Activated CD4-positive, alpha-beta T cell treated with anti-CD3 and anti-CD28 coated beads, Interleukin-2, amount 50 U/mL, for 48 hours (primary cell): ENCODE data around the gene ASIC5.
"Not testable (repeated sequence)": the region's sequence is repeated elsewhere in the genome, so short reads cannot be mapped to it uniquely, and the experiment has no call there.

Source experiments
- DNase-seq, 2 experiments: peaks; one replicate each; pipeline ENCODE4 v3.0.0-alpha.2; 2020

Gene ASIC5

DNA sequence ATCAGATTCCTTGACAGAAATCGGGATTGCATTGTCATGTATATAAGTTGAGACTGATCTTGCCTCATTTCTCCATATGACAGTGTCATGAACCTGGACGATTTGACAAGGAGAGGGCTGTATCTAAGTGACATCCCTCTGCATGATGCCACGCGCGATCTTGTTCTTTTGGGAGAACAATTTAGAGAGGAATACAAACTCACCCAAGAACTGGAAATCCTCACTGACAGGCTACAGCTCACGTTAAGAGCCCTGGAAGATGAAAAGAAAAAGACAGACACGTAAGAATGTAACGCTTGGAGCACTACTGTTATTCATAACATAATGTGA, 66.3 kb downstream of the ASIC5 start:
- no peak for DNase-seq

- no peak for DNase-seq
Measured at GRCh38 chr4:155799116-155799793, 66.8 kb downstream of the ASIC5 start.

DNA sequence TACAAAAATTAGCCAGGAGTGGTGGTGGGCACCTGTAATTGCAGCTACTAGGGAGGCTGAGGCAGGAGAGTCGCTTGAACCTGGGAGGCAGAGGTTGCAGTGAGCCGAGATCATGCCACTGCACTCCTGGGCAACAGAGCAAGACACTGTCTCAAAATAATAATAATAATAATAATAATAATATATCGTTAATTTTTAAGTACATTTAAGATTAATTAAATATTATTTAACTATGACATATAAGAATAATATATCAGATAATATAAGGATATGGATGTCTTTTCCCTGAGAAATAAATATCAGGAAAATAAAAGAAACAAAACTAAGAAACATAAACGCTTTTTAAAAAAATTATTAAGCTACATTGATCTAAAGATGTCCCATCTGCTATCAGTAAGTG, 68.5 kb downstream of the ASIC5 start:
- DNase-seq = not testable (repeated sequence)

GRCh38 chr4:155795991-155796390, 70.1 kb downstream of the ASIC5 start:
- no peak for DNase-seq

DNA sequence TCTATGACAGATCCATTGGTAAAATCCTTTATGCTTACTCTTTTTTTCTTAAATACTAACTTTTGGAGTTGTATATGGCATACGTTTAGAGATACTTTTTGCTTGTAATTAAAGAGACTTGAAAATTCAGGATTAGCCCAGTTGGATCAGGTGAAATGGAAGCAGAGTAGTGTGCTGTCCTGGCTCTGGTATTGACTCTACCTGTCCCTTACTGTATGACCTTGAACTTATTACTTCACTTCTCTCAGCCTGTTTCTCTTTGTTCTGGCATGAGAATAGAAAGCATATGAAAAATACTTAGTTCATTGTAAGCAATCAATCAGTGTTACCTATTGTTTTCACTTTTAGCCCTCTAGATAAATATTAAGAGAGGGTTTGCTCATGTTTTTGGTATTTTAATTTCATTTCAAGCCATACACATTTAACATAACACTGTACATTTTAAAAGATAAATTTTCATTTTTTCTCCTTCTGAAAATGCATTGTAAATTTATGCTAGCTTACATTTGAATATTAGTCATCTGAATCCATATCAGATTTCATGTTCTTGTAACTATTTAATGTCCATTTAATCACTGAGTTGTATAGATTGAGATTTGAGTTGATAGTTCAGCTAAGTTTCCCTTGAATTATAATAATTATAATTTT, 71.4 kb downstream of the ASIC5 start:
- no peak for DNase-seq

DNA sequence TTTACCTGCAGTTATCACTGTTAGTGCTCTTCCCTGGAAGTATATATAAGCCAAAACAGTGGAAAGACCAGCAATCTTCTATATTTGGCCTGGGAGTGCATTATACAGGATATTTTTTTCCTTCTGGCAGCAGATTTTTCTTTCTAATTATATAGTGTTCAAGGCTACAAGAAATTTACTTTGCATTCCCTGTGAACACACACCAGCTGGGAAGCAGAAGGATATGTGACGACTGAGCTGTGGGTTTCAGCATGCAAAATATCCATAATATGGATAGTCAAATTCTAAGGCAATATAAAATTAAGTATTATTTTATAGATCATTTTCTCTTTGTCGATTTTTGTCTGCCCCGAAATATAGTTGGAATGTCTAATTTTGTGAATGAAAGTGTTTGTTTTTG, 76.1 kb downstream of the ASIC5 start:
- DNase-seq = no peak

GRCh38 chr4:155789391-155789790, 76.7 kb downstream of the ASIC5 start:
- DNase-seq = no peak

DNA sequence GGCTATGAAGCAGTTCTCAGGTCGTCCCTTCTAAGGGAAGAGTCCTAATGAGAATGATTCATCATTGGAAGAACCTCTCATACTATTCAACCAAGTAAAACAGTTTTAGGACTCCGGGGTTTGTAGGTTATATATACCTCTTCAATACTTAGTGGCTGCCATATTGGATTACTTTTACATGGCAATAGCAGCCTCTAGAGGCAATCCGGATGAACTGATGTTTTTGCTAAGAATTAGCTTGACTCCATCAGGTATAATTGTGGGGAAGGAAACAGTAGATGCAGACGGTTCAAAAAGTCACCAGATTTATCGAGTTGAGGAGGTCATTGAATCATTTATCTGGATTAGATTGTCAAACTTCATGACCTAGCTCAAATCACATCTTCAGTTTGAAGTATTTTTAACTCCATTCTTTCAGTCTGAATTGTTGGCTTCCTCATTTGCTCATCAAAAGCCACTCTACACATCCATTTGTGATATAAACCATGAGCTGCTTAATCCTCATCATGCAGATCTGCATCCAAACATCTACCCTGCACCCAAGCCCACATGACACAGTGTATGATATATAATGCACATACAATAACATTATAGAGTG, 78.9 kb downstream of the ASIC5 start:
- no peak for DNase-seq

GRCh38 chr4:155785828-155786227, 80.2 kb downstream of the ASIC5 start:
- DNase-seq = no peak

GRCh38 chr4:155784637-155785036, 81.4 kb downstream of the ASIC5 start:
- DNase-seq = no peak

GRCh38 chr4:155781249-155781831, 84.7 kb downstream of the ASIC5 start:
- DNase-seq = no peak

DNA sequence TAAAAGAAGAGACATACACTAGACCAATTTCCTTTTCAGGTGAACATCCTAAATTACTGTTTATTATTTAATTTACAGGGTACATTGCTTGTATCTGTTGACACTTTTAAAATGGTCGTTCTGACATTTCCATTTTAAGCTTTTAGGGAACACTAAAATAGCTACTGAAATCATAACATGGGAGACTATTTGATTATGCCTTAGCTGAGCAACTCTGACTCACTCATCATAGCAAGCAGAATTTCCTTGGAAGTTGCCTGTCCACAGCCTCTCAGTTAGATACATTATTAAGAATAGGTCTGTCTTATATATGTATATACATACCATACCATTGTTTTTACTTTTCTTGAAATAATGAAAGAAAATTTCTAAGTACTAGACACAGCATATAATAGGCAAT, 85.3 kb downstream of the ASIC5 start:
- no peak for DNase-seq
